GM06990 (cell line): Measurements from ENCODE around the gene RNF17.

Experiments
- DNase-seq: peaks from one replicate; pipeline ENCODE4 v3.0.0-alpha.2; 2011; ENCODE audit not compliant: insufficient read length; ENCODE audit errors: extremely low read depth
- H3K27me3 ChIP-seq: replicated peaks from 2 replicates; pipeline ENCODE4 v1.6.0; 2011; ENCODE audit warnings: low read length; ENCODE audit not compliant: control insufficient read depth, insufficient read depth
- H3K36me3 ChIP-seq: 2 replicates; pipeline ENCODE4 v1.5.1; 2011; ENCODE audit warnings: low read length; ENCODE audit not compliant: control insufficient read depth, insufficient read depth
- H3K4me3 ChIP-seq: replicated peaks from 2 replicates; pipeline ENCODE4 v1.5.1; 2011; ENCODE audit warnings: low read depth, mild to moderate bottlenecking, control low read depth, low read length
- CTCF ChIP-seq: IDR thresholded peaks from 2 replicates; pipeline ENCODE4 v1.5.1; 2011; ENCODE audit warnings: low read length, control low read depth, mild to moderate bottlenecking, inconsistent platforms; ENCODE audit not compliant: insufficient read depth, poor library complexity, severe bottlenecking

RNF17 gene

GRCh38 chr13:24927810-24928404, 163.9 kb downstream of the RNF17 start:
- no peak for DNase-seq
- Histone ChIP-seq H3K36me3 (no peaks in the 10 kb centered on the region), H3K4me3 (no peak overlapping the region), H3K27me3 (no peaks in the 10 kb centered on the region)
- no peak for TF ChIP-seq CTCF

- no peak for DNase-seq
- Histone ChIP-seq H3K27me3 (no peaks in the 10 kb centered on the region), H3K36me3 (no peaks in the 10 kb centered on the region), H3K4me3 (no peak overlapping the region)
- no peak for TF ChIP-seq CTCF
Observed at GRCh38 chr13:24929196-24929595, 165.2 kb downstream of the RNF17 start.
